Measurements from ENCODE around the gene ATP8B1. TPM values are rescaled to one million over a fixed set of nuclear protein-coding genes. Genes with fewer than 3 reads are reported as not detected.
A peak's percentile ranks its signal among the peaks of the same experiment; 100 is the strongest.

Gene ATP8B1
- total RNA-seq, 2 donors from 2014 or later: 6.0 to 13.0 TPM

DNA sequence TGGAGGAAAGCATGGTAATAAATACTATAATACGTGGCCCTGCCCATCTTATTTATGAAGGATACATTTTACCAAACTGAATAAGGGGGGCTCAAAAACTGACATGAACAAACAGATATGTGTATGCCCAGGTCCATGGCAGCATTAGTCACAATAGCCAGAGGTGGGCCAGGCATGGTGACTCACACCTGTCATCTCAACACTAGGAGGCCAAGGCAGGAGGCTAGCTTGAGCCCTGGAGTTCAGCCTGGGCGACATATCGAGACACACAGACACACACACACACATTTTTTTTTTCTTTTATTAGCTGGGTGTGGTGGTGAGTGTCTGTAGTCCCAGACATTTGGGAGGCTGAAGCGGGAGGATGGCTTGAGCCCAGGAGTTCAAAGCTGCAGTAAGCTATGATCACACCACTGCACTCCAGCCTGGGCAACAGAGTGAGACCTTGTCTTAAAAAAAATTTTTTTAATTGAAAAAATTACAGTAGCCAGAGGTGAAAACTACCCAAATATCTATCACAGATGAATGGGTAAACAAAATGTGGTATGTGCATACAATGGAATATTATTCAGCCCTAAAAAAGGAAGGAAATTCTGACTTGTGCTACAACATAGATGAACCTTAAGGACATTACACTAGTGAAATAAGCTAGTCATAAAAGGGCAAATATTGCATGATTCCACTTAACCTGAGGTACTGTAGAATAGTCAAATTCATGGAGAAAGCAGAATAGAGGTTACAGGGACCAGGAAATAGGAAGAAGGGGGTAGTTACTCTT lies 8.0 kb downstream of the ATP8B1 start:
- TF ChIP-seq CTCF (IDR thresholded peaks at IDR 0.05): no peak
- DNase-seq (ENCODE audit: low spot score): no peak
- Histone ChIP-seq H3K4me3 (no peak overlapping the region), H3K9me3 (no peaks in the 10 kb centered on the region), H3K4me1 (peaks cover 0 to 32% of the 10 kb centered on the region in 2 donors), H3K27me3 (no peaks in the 10 kb centered on the region), H3K36me3 (no peaks in the 10 kb centered on the region), H3K27ac (no peak overlapping the region)

DNA sequence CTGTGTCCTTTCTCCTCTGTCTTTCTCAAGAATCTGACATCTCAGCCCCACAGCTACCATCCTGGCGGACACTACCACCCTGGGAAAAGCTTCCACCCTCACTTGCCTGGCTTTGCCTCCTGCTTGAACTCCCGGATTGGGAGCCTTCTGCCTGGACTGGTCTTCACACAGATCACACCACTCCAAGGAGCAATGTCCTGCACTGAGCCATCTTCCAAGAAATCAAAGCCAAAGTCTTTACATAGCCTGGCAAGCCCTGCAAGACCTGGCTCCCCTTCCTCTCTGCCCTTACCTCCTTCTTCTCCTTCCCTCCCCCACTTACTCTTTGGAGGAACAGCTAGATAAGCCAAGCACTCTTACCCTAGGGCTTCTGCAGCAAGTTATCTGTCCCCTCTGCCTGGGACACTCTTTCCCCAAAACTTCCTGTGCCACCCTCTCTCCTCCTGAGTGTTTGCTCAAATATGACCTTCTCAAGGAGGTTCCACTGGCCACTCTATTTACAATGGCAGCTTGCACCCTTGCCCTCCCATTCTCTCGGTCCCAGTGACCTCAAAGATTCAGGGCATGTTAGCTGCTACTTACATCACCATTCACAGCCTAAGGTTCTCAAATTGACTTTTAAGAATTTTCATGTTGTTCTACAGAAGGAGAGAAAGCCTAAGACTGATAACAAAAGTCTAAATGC lies 9.7 kb downstream of the ATP8B1 start:
- H3K27me3 ChIP-seq: no peaks in the 10 kb centered on the region
- no peaks in the 10 kb centered on the region for H3K36me3 ChIP-seq
- no peak for TF ChIP-seq CTCF (IDR thresholded peaks at IDR 0.05)
- DNase-seq (ENCODE audit: low spot score): no peak
- H3K27ac ChIP-seq: peak overlapping the region; percentile 67 to 69
- H3K4me3 ChIP-seq: peak overlapping the region in 1 of 2 donors; percentile 16
- H3K9me3 ChIP-seq: no peaks in the 10 kb centered on the region
- peaks cover 0 to 49% of the 10 kb centered on the region in 2 donors for H3K4me1 ChIP-seq

DNA sequence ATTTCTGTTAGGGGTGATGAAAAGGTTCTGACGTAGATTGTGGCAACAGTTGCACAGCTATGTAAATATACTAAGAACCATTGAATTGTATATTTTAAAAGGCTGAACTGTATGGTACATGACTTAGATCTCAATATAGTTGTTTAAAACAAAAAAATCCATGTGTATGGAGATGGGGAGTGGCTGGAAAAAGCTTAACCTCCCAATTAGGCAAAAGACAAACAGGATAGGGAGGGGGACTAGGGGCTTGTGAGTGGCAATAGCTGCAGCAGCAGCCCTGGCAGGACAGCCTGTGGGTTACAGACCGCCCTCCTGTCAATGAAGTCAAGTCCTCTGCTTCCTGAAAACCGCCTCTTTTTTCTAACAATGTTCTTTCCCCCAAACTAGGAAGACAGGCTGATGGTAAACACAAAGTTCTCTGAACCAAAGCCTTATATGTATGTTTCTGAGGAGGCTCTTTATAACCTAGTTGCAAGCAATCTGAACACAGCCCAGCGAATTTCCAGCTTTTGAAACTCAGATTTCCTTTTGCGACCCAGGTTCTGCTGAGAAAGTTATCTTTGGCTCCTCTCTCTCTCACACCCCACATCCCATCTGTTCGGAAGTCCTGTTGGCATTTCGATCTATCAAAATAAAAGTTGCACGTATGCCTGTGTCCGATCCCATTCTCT lies 10.3 kb downstream of the ATP8B1 start:
- Histone ChIP-seq H3K9me3 (no peaks in the 10 kb centered on the region), H3K4me1 (peaks cover 0 to 53% of the 10 kb centered on the region in 2 donors), H3K27ac (peak overlapping the region; percentile 67 to 69), H3K27me3 (no peaks in the 10 kb centered on the region), H3K36me3 (no peaks in the 10 kb centered on the region), H3K4me3 (peak overlapping the region in 1 of 2 donors; percentile 16)
- DNase-seq (ENCODE audit: low spot score): no peak
- no peak for TF ChIP-seq CTCF (IDR thresholded peaks at IDR 0.05)

- Histone ChIP-seq H3K27ac (peak overlapping the region; percentile 67 to 69), H3K4me3 (no peak overlapping the region), H3K9me3 (no peaks in the 10 kb centered on the region), H3K36me3 (no peaks in the 10 kb centered on the region), H3K4me1 (peaks cover 0 to 48% of the 10 kb centered on the region in 2 donors), H3K27me3 (no peaks in the 10 kb centered on the region)
- DNase-seq (ENCODE audit: low spot score): no peak
- no peak for TF ChIP-seq CTCF (IDR thresholded peaks at IDR 0.05)
These were observed 11.2 kb downstream of the ATP8B1 start for GRCh38 chr18:57791911-57792310.

DNA sequence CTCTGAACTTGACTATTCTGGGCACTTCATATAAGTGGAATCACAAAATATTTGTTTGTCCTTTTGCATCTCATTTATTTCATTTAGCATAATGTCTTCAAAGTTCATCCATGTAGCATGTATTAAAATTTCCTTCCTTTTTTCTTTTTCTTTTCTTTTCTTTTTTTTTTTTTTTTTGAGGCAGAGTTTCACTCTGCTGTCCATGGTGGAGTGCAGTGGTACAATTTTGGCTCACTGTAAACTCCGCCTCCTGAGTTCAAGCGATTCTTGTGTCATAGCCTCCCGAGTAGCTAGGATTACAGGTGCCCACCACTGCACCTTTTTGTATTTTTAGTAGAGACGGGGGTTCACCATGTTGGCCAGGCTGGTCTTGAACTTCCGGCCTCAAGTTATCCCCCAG lies 11.9 kb downstream of the ATP8B1 start:
- TF ChIP-seq CTCF (IDR thresholded peaks at IDR 0.05): no peak
- Histone ChIP-seq H3K4me3 (no peak overlapping the region), H3K27me3 (no peaks in the 10 kb centered on the region), H3K4me1 (peaks cover 0 to 45% of the 10 kb centered on the region in 2 donors), H3K36me3 (no peaks in the 10 kb centered on the region), H3K9me3 (no peaks in the 10 kb centered on the region), H3K27ac (peak overlapping the region in 1 of 2 donors; percentile 23)
- DNase-seq (ENCODE audit: low spot score): no peak
